LNCaP clone FGC (cell line): ENCODE measurements around the gene CAPS.

Experiments
- DNase-seq: peaks from one replicate; pipeline ENCODE4 v3.0.0-alpha.2; 2011; ENCODE audit warnings: low read depth
- H3K4me3 ChIP-seq: 2 replicates; pipeline ENCODE4 v1.5.1; 2011; ENCODE audit warnings: mild to moderate bottlenecking, low read depth, low read length, control low read depth
- TF ChIP-seq, protein P1 (sequence below): IDR thresholded peaks from 2 replicates; pipeline ENCODE4 v1.5.1; 2012; ENCODE audit warnings: mild to moderate bottlenecking; ENCODE audit not compliant: control insufficient read depth, insufficient read depth; ENCODE audit errors: extremely low read depth

Gene CAPS

DNA sequence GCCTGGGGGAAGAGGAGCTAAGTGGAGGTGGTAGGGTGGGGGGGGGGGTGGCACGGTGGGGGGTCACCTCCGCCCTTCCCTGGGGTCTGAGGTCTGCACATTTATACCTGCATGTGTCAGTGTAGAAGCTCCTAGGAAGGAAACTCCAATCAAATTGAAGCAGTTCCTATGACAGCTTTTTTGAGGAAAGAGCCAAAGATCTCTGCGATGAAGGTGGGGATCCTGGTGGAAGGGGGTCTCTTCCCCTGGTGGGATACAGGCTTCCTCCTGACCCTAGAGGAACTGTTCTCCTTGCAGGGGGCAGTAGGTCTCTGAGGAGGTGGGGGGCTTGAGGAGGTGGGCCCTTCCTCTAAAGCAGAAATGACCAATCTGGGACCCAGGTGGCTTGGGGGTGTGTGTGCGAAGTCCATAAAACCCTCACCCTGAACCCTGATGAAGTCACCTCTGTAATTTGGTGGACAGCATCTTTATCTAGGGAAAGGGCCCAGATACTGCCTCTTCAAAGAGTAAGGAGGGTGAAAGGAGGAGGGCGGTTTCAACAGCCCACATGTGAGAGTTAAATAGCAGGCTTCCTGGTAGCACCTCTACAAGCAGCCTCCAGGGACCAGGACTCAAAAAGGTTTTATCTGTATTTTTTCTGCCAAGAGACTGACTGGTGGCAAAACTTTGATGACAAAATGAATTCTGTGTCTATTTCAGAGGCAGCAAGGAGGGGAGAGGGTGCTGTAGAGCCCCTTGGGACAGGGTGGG, 50.9 kb downstream of the CAPS start:
- no peak overlapping the region for H3K4me3 ChIP-seq
- TF ChIP-seq, protein P1, sequence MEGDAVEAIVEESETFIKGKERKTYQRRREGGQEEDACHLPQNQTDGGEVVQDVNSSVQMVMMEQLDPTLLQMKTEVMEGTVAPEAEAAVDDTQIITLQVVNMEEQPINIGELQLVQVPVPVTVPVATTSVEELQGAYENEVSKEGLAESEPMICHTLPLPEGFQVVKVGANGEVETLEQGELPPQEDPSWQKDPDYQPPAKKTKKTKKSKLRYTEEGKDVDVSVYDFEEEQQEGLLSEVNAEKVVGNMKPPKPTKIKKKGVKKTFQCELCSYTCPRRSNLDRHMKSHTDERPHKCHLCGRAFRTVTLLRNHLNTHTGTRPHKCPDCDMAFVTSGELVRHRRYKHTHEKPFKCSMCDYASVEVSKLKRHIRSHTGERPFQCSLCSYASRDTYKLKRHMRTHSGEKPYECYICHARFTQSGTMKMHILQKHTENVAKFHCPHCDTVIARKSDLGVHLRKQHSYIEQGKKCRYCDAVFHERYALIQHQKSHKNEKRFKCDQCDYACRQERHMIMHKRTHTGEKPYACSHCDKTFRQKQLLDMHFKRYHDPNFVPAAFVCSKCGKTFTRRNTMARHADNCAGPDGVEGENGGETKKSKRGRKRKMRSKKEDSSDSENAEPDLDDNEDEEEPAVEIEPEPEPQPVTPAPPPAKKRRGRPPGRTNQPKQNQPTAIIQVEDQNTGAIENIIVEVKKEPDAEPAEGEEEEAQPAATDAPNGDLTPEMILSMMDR: no peak
- DNase-seq: no peak
